Skeletal muscle tissue (tissue), 4 donors: ENCODE measurements around the gene DNAJC1. TPM values are rescaled to one million over a fixed set of nuclear protein-coding genes. Genes with fewer than 3 reads are reported as not detected.

Experiments
- H3K27ac ChIP-seq: one replicate; pipeline ENCODE4 v1.7.0; 2013; ENCODE audit warnings: mild to moderate bottlenecking, low read depth, low read length, inconsistent platforms
- H3K27me3 ChIP-seq, 3 donors: one replicate each; pipeline ENCODE4 v1.7.0; 2013; ENCODE audit warnings: low read length in 3 of 3; ENCODE audit not compliant: control insufficient read depth in 3 of 3, insufficient read depth in 3 of 3
- H3K36me3 ChIP-seq, 3 donors: one replicate each; pipeline ENCODE4 v1.7.0; 2013; ENCODE audit warnings: low read length in 3 of 3; ENCODE audit not compliant: control insufficient read depth in 3 of 3, insufficient read depth in 3 of 3
- H3K4me1 ChIP-seq, 3 donors: one replicate each; pipeline ENCODE4 v1.7.0; 2013; ENCODE audit warnings: low read length in 3 of 3, mild to moderate bottlenecking in 3 of 3; ENCODE audit not compliant: control insufficient read depth in 3 of 3, insufficient read depth in 3 of 3
- H3K4me3 ChIP-seq, 3 donors: one replicate each; pipeline ENCODE4 v1.7.0; 2013; ENCODE audit warnings: low read length in 3 of 3
- H3K9ac ChIP-seq, 3 donors: one replicate each; pipeline ENCODE4 v1.7.0; 2013; ENCODE audit warnings: low read length in 3 of 3, mild to moderate bottlenecking in 3 of 3, moderate library complexity in 2 of 3, low read depth in 1 of 3
- H3K9me3 ChIP-seq, 3 donors: one replicate each; pipeline ENCODE4 v1.7.0; 2013; ENCODE audit warnings: low read length in 3 of 3; ENCODE audit not compliant: control insufficient read depth in 3 of 3
- total RNA-seq: library from RNA; depleted of rRNA; stranded (reverse); fragments of >200 nt; gene quantifications from one replicate; pipeline ENCODE4 v1.2.3, GENCODE V29; 2014
- donor health status: Osteomylitis.

DNAJC1 gene
- total RNA-seq, 1 donor from 2014 or later, result 9.9 TPM

DNA sequence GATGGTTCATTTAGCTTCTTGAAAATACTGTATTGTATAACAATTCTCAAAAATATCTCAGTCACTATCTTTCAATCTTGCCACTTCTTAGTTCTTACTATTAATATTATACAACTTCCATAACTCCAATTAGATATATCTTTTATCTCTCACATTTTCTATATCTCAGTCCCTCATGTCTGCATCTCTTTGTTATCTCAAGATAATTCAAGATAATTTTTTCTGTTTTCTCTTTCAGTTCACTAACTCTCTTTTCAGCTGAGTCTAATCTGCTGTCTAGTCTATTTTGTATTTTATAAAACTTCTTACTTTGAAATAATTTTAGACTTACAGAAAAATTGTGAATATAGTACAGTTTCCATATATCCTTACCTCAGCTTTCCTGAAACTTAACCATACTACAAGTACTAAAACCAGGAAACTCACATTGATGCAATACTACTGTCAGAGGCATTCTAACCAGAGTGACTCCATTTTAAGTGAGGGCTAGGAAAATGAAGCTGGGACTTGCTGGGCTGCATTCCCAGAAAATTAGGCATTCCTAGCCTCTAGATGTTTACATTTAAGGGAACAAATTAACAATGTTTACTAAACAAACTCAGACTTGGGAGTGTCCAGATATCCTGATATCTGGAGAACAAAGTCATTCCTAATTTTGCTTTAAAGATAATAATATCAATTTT is 38.4 kb downstream of the DNAJC1 start:
- Histone ChIP-seq H3K4me1 (no peaks in the 10 kb centered on the region), H3K27ac (no peak overlapping the region), H3K36me3 (no peaks in the 10 kb centered on the region), H3K9ac (no peak overlapping the region), H3K4me3 (no peak overlapping the region), H3K27me3 (no peaks in the 10 kb centered on the region), H3K9me3 (no peaks in the 10 kb centered on the region)

DNA sequence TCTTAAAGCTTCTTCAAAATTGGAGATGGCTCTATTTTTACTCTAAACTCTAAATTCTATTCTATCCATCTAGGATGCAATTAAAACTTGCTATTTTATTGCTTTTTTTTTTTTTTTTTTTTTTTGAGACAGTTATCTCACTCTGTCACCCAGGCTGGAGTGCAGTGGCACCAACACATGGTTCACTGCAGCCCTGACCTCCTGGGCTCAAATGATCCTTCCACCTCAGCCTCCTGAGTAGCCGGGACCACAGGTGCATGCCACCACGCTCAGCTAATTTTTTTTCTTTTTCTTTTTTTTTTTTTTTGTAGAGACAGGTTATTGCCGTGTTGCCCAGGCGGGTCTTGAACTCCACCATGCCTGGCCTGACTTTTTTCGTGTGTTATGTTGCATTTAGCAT is 41.2 kb downstream of the DNAJC1 start:
- Histone ChIP-seq H3K9ac (no peak overlapping the region), H3K4me3 (no peak overlapping the region), H3K27me3 (no peaks in the 10 kb centered on the region), H3K27ac (no peak overlapping the region), H3K36me3 (no peaks in the 10 kb centered on the region), H3K4me1 (no peaks in the 10 kb centered on the region), H3K9me3 (no peaks in the 10 kb centered on the region)

- Histone ChIP-seq H3K27ac (no peak overlapping the region), H3K4me3 (no peak overlapping the region), H3K9me3 (no peaks in the 10 kb centered on the region), H3K4me1 (no peaks in the 10 kb centered on the region), H3K36me3 (no peaks in the 10 kb centered on the region), H3K9ac (no peak overlapping the region), H3K27me3 (no peaks in the 10 kb centered on the region)
Observed at GRCh38 chr10:21961847-21962246, 41.7 kb downstream of the DNAJC1 start.

GRCh38 chr10:21959998-21960397 is 43.5 kb downstream of the DNAJC1 start:
- Histone ChIP-seq H3K27me3 (no peaks in the 10 kb centered on the region), H3K36me3 (no peaks in the 10 kb centered on the region), H3K27ac (no peak overlapping the region), H3K4me3 (no peak overlapping the region), H3K9me3 (no peaks in the 10 kb centered on the region), H3K9ac (no peak overlapping the region), H3K4me1 (no peaks in the 10 kb centered on the region)

DNA sequence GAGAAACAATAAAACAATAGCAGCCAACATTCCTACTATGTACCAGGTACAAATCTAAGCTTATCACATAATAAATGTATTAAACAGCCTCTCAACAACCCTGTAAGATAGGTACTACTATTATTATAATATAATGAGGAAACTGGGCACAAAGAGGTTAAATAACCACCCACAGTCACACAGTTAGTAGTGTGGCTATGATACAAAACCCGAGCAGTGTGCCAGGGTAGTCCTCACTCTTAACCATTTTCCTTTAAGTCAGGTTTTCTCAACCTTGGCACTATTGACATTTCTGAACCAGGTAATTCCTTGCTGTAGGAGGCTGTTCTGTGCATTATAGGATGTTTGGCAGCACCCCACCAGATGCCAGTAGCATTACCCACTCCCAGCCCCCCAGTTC is 48.8 kb downstream of the DNAJC1 start:
- Histone ChIP-seq H3K9me3 (no peaks in the 10 kb centered on the region), H3K9ac (no peak overlapping the region), H3K27me3 (no peaks in the 10 kb centered on the region), H3K36me3 (no peaks in the 10 kb centered on the region), H3K27ac (no peak overlapping the region), H3K4me1 (no peaks in the 10 kb centered on the region), H3K4me3 (no peak overlapping the region)

GRCh38 chr10:21954132-21954531 is 49.4 kb downstream of the DNAJC1 start:
- no peak overlapping the region for H3K9ac ChIP-seq
- no peak overlapping the region for H3K4me3 ChIP-seq
- H3K9me3 ChIP-seq, result no peaks in the 10 kb centered on the region
- no peaks in the 10 kb centered on the region for H3K4me1 ChIP-seq
- H3K27me3 ChIP-seq, result no peaks in the 10 kb centered on the region
- H3K36me3 ChIP-seq, result no peaks in the 10 kb centered on the region
- no peak overlapping the region for H3K27ac ChIP-seq

- no peaks in the 10 kb centered on the region for H3K27me3 ChIP-seq
- H3K4me1 ChIP-seq, result no peaks in the 10 kb centered on the region
- no peak overlapping the region for H3K4me3 ChIP-seq
- H3K9ac ChIP-seq, result no peak overlapping the region
- H3K9me3 ChIP-seq, result no peaks in the 10 kb centered on the region
- no peaks in the 10 kb centered on the region for H3K36me3 ChIP-seq
- H3K27ac ChIP-seq, result no peak overlapping the region
Observed at GRCh38 chr10:21953585-21954057, 49.9 kb downstream of the DNAJC1 start.

- Histone ChIP-seq H3K27ac (no peak overlapping the region), H3K4me1 (no peaks in the 10 kb centered on the region), H3K9ac (no peak overlapping the region), H3K9me3 (no peaks in the 10 kb centered on the region), H3K4me3 (no peak overlapping the region), H3K36me3 (no peaks in the 10 kb centered on the region), H3K27me3 (no peaks in the 10 kb centered on the region)
Observed at GRCh38 chr10:21950566-21950965, 53.0 kb downstream of the DNAJC1 start.

- no peaks in the 10 kb centered on the region for H3K36me3 ChIP-seq
- no peak overlapping the region for H3K4me3 ChIP-seq
- H3K9me3 ChIP-seq, result no peaks in the 10 kb centered on the region
- H3K27me3 ChIP-seq, result no peaks in the 10 kb centered on the region
- H3K9ac ChIP-seq, result no peak overlapping the region
- H3K27ac ChIP-seq, result no peak overlapping the region
- H3K4me1 ChIP-seq, result peaks cover 0 to 2% (median 0%) of the 10 kb centered on the region in 3 donors
Observed at GRCh38 chr10:21946946-21947345, 56.6 kb downstream of the DNAJC1 start.

DNA sequence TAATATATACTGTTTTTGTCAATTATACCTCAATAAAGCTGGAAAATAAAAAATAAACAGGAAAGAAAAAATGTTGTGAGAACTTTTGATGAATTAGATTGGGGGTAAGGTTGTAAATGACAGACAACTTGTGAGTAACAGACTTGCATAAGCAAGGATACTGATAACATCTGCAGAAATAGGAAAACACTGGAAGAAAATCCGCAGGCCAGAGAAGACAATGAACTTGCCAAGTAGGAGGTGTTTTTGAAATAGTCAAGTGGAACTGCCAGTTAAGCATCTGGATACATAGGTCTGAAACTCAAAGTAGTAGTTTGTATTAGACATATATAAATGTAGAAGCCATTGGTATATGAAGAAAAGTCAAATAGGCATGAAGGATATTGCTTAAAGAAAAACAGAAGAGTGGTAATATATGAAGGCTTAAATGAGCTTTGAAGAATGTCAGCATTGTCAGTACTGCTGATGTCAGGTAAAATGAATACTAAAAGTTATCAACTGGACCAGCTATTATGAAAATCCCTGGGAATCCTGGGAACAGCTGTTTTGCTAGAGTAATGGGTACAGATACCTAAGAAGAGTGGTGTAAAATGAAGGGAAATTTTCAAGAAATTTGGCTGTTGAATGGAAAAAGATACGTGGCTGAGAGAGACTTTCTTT is 58.7 kb downstream of the DNAJC1 start:
- H3K9ac ChIP-seq, result no peak overlapping the region
- H3K27ac ChIP-seq, result no peak overlapping the region
- H3K4me3 ChIP-seq, result no peak overlapping the region
- H3K9me3 ChIP-seq, result no peaks in the 10 kb centered on the region
- H3K27me3 ChIP-seq, result no peaks in the 10 kb centered on the region
- peaks cover 0 to 2% (median 0%) of the 10 kb centered on the region in 3 donors for H3K4me1 ChIP-seq
- no peaks in the 10 kb centered on the region for H3K36me3 ChIP-seq
